WTC11 (cell line): ENCODE measurements around the gene SULF2. TPM values are rescaled to one million over a fixed set of nuclear protein-coding genes. Genes with fewer than 3 reads are reported as not detected.

ENCODE experiments used
- ATAC-seq: fragments of 200-7000 bp; cut with Tn5 transposase; 2 replicates; pipeline ENCODE4 v1.10.0; 2021; ENCODE audit warnings: mild to moderate bottlenecking, moderate library complexity
- CTCF ChIA-PET: fragments of 300-600 bp; sonication (Branson Sonifier 250); formaldehyde crosslinking; loops from one replicate; lab custom pipeline; 2021; ENCODE audit warnings: antibody characterized with exemption; lab: Charles Lee
- POLR2A ChIA-PET: fragments of 350-600 bp; sonication (Branson Sonifier 250); formaldehyde crosslinking; loops from one replicate; lab custom pipeline; 2021; ENCODE audit warnings: antibody characterized with exemption; lab: Charles Lee
- DNase-seq: peaks from one replicate; pipeline ENCODE4 v3.0.0; 2021; ENCODE audit warnings: low spot score
- H3K27ac Mint-ChIP-seq: 2 replicates; pipeline ENCODE4 v1.8.0; 2021; ENCODE audit warnings: mixed read lengths
- H3K27me3 Mint-ChIP-seq: 2 replicates; pipeline ENCODE4 v1.8.0; 2021; ENCODE audit warnings: low read depth, mild to moderate bottlenecking, moderate library complexity, mixed read lengths
- H3K36me3 Mint-ChIP-seq: 2 replicates; pipeline ENCODE4 v1.8.0; 2021; ENCODE audit warnings: mixed read lengths
- H3K4me1 Mint-ChIP-seq: 2 replicates; pipeline ENCODE4 v1.8.0; 2022; ENCODE audit warnings: mixed read lengths
- H3K4me3 Mint-ChIP-seq: 2 replicates; pipeline ENCODE4 v1.8.0; 2021; ENCODE audit warnings: mild to moderate bottlenecking, moderate library complexity, mixed read lengths
- H3K9me3 Mint-ChIP-seq: 2 replicates; pipeline ENCODE4 v1.8.0; 2021; ENCODE audit warnings: mixed read lengths
- CTCF ChIP-seq: fragments of 200-600 bp; IDR thresholded peaks from 2 replicates; pipeline ENCODE4 v1.8.0; 2022; ENCODE audit warnings: antibody characterized with exemption
- ETV6 ChIP-seq: sonication (generic); formaldehyde crosslinking; IDR thresholded peaks from 2 replicates; pipeline ENCODE4 v1.8.1; 2022; ENCODE audit warnings: mild to moderate bottlenecking, missing genetic modification reagents
- GTF2I ChIP-seq: fragments of 250-450 bp; sonication (Bioruptor Pico); conservative IDR thresholded peaks from 2 replicates; pipeline ENCODE4 v1.4.0; 2021; ENCODE audit warnings: mild to moderate bottlenecking
- NFYB ChIP-seq: sonication (generic); formaldehyde crosslinking; conservative IDR thresholded peaks from 2 replicates; pipeline ENCODE4 v1.8.0; 2022; ENCODE audit warnings: low read depth, missing genetic modification reagents
- NR2C2 ChIP-seq: sonication (generic); formaldehyde crosslinking; IDR thresholded peaks from 2 replicates; pipeline ENCODE4 v1.8.0; 2022; ENCODE audit warnings: mild to moderate bottlenecking, missing genetic modification reagents
- SMAD4 ChIP-seq: sonication (generic); formaldehyde crosslinking; IDR thresholded peaks from 2 replicates; pipeline ENCODE4 v1.8.0; 2022; ENCODE audit warnings: mild to moderate bottlenecking, missing genetic modification reagents
- ZBTB43 ChIP-seq: sonication (generic); formaldehyde crosslinking; IDR thresholded peaks from 2 replicates; pipeline ENCODE4 v1.8.1; 2023; ENCODE audit warnings: mild to moderate bottlenecking, missing genetic modification reagents
- ZNF219 ChIP-seq: sonication (generic); formaldehyde crosslinking; IDR thresholded peaks from 2 replicates; pipeline ENCODE4 v1.8.0; 2023; ENCODE audit warnings: missing genetic modification reagents, mild to moderate bottlenecking, borderline replicate concordance
- ZNF416 ChIP-seq: fragments of 250-450 bp; sonication (Bioruptor Pico); IDR thresholded peaks from 2 replicates; pipeline ENCODE4 v1.9.0; 2021; ENCODE audit warnings: mild to moderate bottlenecking, inconsistent platforms
- ZNF512 ChIP-seq: sonication (generic); formaldehyde crosslinking; IDR thresholded peaks from 2 replicates; pipeline ENCODE4 v1.8.1; 2022; ENCODE audit warnings: missing genetic modification reagents, borderline replicate concordance
- total RNA-seq: library from RNA; stranded (reverse); gene quantifications from 3 replicates; pipeline ENCODE4 v1.2.3, GENCODE V29; 2021
- TF ChIP-seq, protein P1 (sequence below): sonication (generic); formaldehyde crosslinking; IDR thresholded peaks from 2 replicates; pipeline ENCODE4 v1.8.1; 2023; ENCODE audit warnings: mild to moderate bottlenecking, moderate library complexity, missing genetic modification reagents
- TF ChIP-seq, protein P2 (sequence below): sonication (generic); formaldehyde crosslinking; IDR thresholded peaks from 2 replicates; pipeline ENCODE4 v1.8.0; 2023; ENCODE audit warnings: missing genetic modification reagents

SULF2 gene
- total RNA-seq, 1 experiment from 2014 or later: 36.0 TPM

GRCh38 chr20:47785854-47786764 is 828 bp upstream of the SULF2 start (continued):
- TF ChIP-seq, protein P1, sequence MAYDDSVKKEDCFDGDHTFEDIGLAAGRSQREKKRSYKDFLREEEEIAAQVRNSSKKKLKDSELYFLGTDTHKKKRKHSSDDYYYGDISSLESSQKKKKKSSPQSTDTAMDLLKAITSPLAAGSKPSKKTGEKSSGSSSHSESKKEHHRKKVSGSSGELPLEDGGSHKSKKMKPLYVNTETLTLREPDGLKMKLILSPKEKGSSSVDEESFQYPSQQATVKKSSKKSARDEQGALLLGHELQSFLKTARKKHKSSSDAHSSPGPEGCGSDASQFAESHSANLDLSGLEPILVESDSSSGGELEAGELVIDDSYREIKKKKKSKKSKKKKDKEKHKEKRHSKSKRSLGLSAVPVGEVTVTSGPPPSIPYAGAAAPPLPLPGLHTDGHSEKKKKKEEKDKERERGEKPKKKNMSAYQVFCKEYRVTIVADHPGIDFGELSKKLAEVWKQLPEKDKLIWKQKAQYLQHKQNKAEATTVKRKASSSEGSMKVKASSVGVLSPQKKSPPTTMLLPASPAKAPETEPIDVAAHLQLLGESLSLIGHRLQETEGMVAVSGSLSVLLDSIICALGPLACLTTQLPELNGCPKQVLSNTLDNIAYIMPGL (CRISPR knock-in tag): peak; percentile 71
- TF ChIP-seq ZNF219 (CRISPR knock-in tag): no peak
- TF ChIP-seq, protein P2, sequence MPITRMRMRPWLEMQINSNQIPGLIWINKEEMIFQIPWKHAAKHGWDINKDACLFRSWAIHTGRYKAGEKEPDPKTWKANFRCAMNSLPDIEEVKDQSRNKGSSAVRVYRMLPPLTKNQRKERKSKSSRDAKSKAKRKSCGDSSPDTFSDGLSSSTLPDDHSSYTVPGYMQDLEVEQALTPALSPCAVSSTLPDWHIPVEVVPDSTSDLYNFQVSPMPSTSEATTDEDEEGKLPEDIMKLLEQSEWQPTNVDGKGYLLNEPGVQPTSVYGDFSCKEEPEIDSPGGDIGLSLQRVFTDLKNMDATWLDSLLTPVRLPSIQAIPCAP: 0 out of 2 replicates have a peak, but pooled peaks have one; percentile 33
- TF ChIP-seq SMAD4 (CRISPR knock-in tag): no peak
- TF ChIP-seq NFYB (CRISPR knock-in tag): no peak
- peak; percentile 35; the same call in 1 of the 2 replicates for TF ChIP-seq CTCF
- 0 out of 2 replicates have a peak, but pooled peaks have one; percentile 3 for TF ChIP-seq GTF2I (CRISPR knock-in tag)
- TF ChIP-seq ZNF416 (CRISPR knock-in tag): no peak
- TF ChIP-seq NR2C2 (CRISPR knock-in tag): no peak
- no peak for TF ChIP-seq ZBTB43 (CRISPR knock-in tag)
- TF ChIP-seq ETV6: peak; percentile 31; the same call in 1 of the 2 replicates

- H3K36me3 Mint-ChIP-seq: no peaks in the 10 kb centered on the region
- no peak overlapping the region for H3K27ac Mint-ChIP-seq
- DNase-seq (peak; percentile 44), ATAC-seq (peak; percentile 34)
- no peaks in the 10 kb centered on the region for H3K9me3 Mint-ChIP-seq
- ChIA-PET POLR2A (no interaction called here), CTCF (interaction anchor here (0.9 to 1.2 kb wide), 4 partner anchors 60 to 836 kb away, joined by 3 to 6 read pairs (median 4); no protein-coding TSS in a partner anchor)
- TF ChIP-seq NR2C2 (CRISPR knock-in tag) (peak; percentile 68), ZNF512 (no peak)
- peak overlapping the region; percentile 76 for H3K4me3 Mint-ChIP-seq
- peaks cover 38% of the 10 kb centered on the region for H3K27me3 Mint-ChIP-seq
- peaks cover 42% of the 10 kb centered on the region for H3K4me1 Mint-ChIP-seq
Measured at GRCh38 chr20:47784599-47785310, 526 bp downstream of the SULF2 start.
